MM.1S (cell line): Measurements from ENCODE around the gene FARS2.

ENCODE experiments used
- DNase-seq: peaks from one replicate; pipeline ENCODE4 v3.0.0-alpha.2; 2015
- H2AFZ ChIP-seq: fragments of 300-600 bp; sonication (generic); 2 replicates; pipeline ENCODE4 v1.6.0; 2016; ENCODE audit warnings: antibody characterized with exemption, low read length
- H3F3A ChIP-seq: fragments of 300-600 bp; sonication (generic); 2 replicates; pipeline ENCODE4 v1.6.1; 2016; ENCODE audit warnings: mild to moderate bottlenecking, antibody characterized with exemption, low read length, moderate library complexity, mixed read lengths; ENCODE audit not compliant: insufficient read depth
- H3K27ac ChIP-seq: fragments of 300-600 bp; sonication (generic); 2 replicates; pipeline ENCODE4 v1.5.1; 2016; ENCODE audit warnings: mild to moderate bottlenecking, low read length
- H3K27me3 ChIP-seq: fragments of 300-600 bp; sonication (generic); replicated peaks from 2 replicates; pipeline ENCODE4 v1.6.0; 2016; ENCODE audit warnings: low read length; ENCODE audit not compliant: insufficient read depth
- H3K36me3 ChIP-seq: fragments of 300-600 bp; sonication (generic); replicated peaks from 2 replicates; pipeline ENCODE4 v1.6.1; 2016; ENCODE audit warnings: mild to moderate bottlenecking, low read length, mixed read lengths; ENCODE audit not compliant: insufficient read depth
- H3K4me1 ChIP-seq: fragments of 300-600 bp; sonication (generic); 2 replicates; pipeline ENCODE4 v1.6.1; 2016; ENCODE audit warnings: low read length, mixed read lengths
- H3K4me2 ChIP-seq: fragments of 300-600 bp; sonication (generic); 2 replicates; pipeline ENCODE4 v1.6.0; 2016; ENCODE audit warnings: low read depth, low read length
- H3K4me3 ChIP-seq: fragments of 300-600 bp; sonication (generic); 2 replicates; pipeline ENCODE4 v1.5.1; 2016; ENCODE audit warnings: low read length, mixed read lengths
- H3K79me2 ChIP-seq: fragments of 300-600 bp; sonication (generic); 2 replicates; pipeline ENCODE4 v1.6.1; 2016; ENCODE audit warnings: mixed run types, low read length, mixed read lengths
- H3K9ac ChIP-seq: fragments of 300-600 bp; sonication (generic); 2 replicates; pipeline ENCODE4 v1.6.1; 2016; ENCODE audit warnings: low read length, mixed read lengths
- H3K9me2 ChIP-seq: fragments of 300-600 bp; sonication (generic); replicated peaks from 2 replicates; pipeline ENCODE4 v1.6.1; 2016; ENCODE audit warnings: mild to moderate bottlenecking, low read length, mixed read lengths; ENCODE audit not compliant: insufficient read depth
- H3K9me3 ChIP-seq: fragments of 300-600 bp; sonication (generic); replicated peaks from 2 replicates; pipeline ENCODE4 v1.6.1; 2016; ENCODE audit warnings: mild to moderate bottlenecking, low read length, mixed read lengths; ENCODE audit not compliant: insufficient read depth
- H4K20me1 ChIP-seq: fragments of 300-600 bp; sonication (generic); 2 replicates; pipeline ENCODE4 v1.6.1; 2016; ENCODE audit warnings: mild to moderate bottlenecking, low read length, moderate library complexity, mixed read lengths; ENCODE audit not compliant: insufficient read depth
- EZH2 ChIP-seq: fragments of 300-600 bp; sonication (generic); optimal IDR thresholded peaks from 2 replicates; pipeline ENCODE3; 2017; ENCODE audit warnings: low read depth, mild to moderate bottlenecking, antibody characterized with exemption, low read length, mixed read lengths
- EZH2phosphoT487 ChIP-seq: fragments of 300-600 bp; sonication (generic); IDR thresholded peaks from 2 replicates; pipeline ENCODE4 v1.6.1; 2018; ENCODE audit warnings: antibody characterized with exemption, low read length
- TF ChIP-seq, protein P1 (sequence below): fragments of 300-600 bp; sonication (generic); IDR thresholded peaks from 2 replicates; pipeline ENCODE4 v1.5.1; 2016; ENCODE audit warnings: antibody characterized with exemption, low read length, mixed read lengths

Gene FARS2

DNA sequence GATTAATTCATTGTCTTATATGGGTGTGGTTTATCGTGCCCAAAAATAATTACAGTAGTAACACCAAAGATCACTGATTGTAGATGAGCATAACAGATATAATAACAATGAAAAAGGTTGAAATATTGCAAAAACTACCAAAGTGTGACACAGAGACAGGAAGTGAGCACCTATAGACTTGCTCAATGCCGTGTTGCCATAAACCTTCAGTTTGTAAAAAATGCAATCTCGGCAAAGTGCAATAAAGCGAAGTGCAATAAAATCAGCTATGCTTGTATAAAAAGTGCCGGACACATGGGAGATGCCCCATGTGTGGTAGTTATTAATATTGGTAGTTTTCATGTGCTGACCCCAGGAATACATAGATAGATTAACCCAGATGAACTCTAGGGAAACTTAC is 552.8 kb downstream of the FARS2 start:
- H3K27ac ChIP-seq = no peak overlapping the region
- H3K4me3 ChIP-seq = no peak overlapping the region
- no peaks in the 10 kb centered on the region for H3K4me1 ChIP-seq
- TF ChIP-seq, protein P1, sequence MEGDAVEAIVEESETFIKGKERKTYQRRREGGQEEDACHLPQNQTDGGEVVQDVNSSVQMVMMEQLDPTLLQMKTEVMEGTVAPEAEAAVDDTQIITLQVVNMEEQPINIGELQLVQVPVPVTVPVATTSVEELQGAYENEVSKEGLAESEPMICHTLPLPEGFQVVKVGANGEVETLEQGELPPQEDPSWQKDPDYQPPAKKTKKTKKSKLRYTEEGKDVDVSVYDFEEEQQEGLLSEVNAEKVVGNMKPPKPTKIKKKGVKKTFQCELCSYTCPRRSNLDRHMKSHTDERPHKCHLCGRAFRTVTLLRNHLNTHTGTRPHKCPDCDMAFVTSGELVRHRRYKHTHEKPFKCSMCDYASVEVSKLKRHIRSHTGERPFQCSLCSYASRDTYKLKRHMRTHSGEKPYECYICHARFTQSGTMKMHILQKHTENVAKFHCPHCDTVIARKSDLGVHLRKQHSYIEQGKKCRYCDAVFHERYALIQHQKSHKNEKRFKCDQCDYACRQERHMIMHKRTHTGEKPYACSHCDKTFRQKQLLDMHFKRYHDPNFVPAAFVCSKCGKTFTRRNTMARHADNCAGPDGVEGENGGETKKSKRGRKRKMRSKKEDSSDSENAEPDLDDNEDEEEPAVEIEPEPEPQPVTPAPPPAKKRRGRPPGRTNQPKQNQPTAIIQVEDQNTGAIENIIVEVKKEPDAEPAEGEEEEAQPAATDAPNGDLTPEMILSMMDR = no peak
- no peaks in the 10 kb centered on the region for H4K20me1 ChIP-seq
- no peak for DNase-seq
- H3K9me3 ChIP-seq = no peaks in the 10 kb centered on the region
- no peaks in the 10 kb centered on the region for H3K27me3 ChIP-seq
- H3K9me2 ChIP-seq = no peaks in the 10 kb centered on the region
- H2AFZ ChIP-seq = no peak overlapping the region
- no peaks in the 10 kb centered on the region for H3K79me2 ChIP-seq
- H3F3A ChIP-seq = no peaks in the 10 kb centered on the region
- H3K4me2 ChIP-seq = no peak overlapping the region
- H3K36me3 ChIP-seq = no peaks in the 10 kb centered on the region
- H3K9ac ChIP-seq = no peak overlapping the region

DNA sequence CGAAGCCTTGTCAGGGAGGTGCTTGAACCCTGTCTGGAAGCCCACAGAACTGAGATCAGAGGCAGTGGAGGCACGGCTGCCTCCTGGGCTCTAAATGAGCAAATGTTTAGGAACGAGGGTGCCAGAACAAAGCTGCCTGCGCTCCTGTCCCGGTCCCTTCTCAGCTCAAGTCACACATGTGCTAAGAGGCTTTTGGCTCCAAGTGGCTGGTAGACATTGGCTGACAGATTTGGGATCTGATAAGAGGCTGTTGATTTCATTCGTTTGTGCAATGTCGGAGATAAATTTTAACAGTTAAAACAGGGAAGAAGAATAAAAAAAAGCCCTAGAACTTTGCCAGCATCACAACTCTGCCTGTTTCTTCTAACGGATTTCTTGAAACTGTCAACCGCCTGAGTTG is 553.6 kb downstream of the FARS2 start:
- no peak overlapping the region for H2AFZ ChIP-seq
- no peak for DNase-seq
- no peaks in the 10 kb centered on the region for H3K36me3 ChIP-seq
- no peaks in the 10 kb centered on the region for H3K4me1 ChIP-seq
- no peaks in the 10 kb centered on the region for H3K9me2 ChIP-seq
- no peak overlapping the region for H3K9ac ChIP-seq
- H3K79me2 ChIP-seq = no peaks in the 10 kb centered on the region
- H4K20me1 ChIP-seq = no peaks in the 10 kb centered on the region
- no peaks in the 10 kb centered on the region for H3K9me3 ChIP-seq
- no peak for TF ChIP-seq EZH2phosphoT487
- H3K4me3 ChIP-seq = no peak overlapping the region
- no peaks in the 10 kb centered on the region for H3K27me3 ChIP-seq
- no peak overlapping the region for H3K27ac ChIP-seq
- no peaks in the 10 kb centered on the region for H3F3A ChIP-seq
- H3K4me2 ChIP-seq = no peak overlapping the region

DNA sequence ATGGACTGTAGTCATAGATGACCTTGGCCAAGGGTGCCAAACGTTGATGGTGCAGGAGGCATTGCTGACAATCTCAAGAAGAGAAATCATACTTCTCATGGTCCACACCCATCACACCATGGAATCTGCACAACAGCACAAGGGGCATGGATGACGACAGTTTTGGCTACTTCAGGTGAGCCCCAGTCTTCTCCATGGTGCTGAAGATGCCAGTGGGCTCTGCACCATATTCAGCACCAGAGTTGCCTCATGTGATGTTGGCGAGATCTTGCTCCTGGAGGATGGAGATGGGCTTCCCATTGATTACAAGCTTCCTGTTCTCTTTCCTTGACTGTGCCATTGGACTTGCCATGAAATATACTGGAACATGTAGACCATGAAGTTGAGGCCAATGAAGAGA is 556.6 kb downstream of the FARS2 start:
- TF ChIP-seq EZH2 = no peak
- TF ChIP-seq EZH2phosphoT487 = no peak
- TF ChIP-seq, protein P1 = no peak
- Histone ChIP-seq H3K4me1 (no peaks in the 10 kb centered on the region), H3K9me2 (no peaks in the 10 kb centered on the region)

DNA sequence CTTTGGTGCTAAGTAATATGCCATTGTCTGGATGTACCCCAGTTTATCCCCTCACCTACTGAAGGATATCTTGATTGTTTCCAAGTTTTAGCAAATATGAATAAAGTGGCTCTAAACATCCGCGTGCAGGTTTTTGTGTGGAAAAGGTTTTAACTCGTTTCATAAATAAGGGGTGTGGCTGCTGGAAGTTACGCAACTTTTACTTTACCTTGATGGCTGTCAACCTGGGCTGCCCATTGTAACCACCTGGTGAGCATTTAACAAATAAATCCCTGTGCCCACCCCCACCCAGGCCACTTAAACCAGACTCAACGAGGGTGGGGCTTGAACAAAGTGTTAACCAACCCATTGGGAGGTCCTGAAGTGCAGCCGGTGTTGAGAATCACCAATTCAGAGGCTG is 557.6 kb downstream of the FARS2 start:
- Histone ChIP-seq H3K9me3 (no peaks in the 10 kb centered on the region), H4K20me1 (no peaks in the 10 kb centered on the region), H3K4me1 (no peaks in the 10 kb centered on the region), H3K4me2 (no peak overlapping the region), H3F3A (no peaks in the 10 kb centered on the region), H3K4me3 (no peak overlapping the region), H3K9ac (no peak overlapping the region), H3K27ac (no peak overlapping the region), H3K36me3 (no peaks in the 10 kb centered on the region), H3K27me3 (no peaks in the 10 kb centered on the region), H3K79me2 (no peaks in the 10 kb centered on the region), H2AFZ (no peak overlapping the region), H3K9me2 (no peaks in the 10 kb centered on the region)
- TF ChIP-seq, protein P1 = no peak
- TF ChIP-seq EZH2 (no peak), EZH2phosphoT487 (no peak)
- DNase-seq = no peak

More for the DNA sequence above, 556.6 kb downstream of the FARS2 start:
- Histone ChIP-seq H3K79me2 (no peaks in the 10 kb centered on the region), H3K9me3 (no peaks in the 10 kb centered on the region), H2AFZ (no peak overlapping the region), H3F3A (no peaks in the 10 kb centered on the region), H3K27ac (no peak overlapping the region), H3K27me3 (no peaks in the 10 kb centered on the region), H3K4me3 (no peak overlapping the region), H4K20me1 (no peaks in the 10 kb centered on the region), H3K9ac (no peak overlapping the region), H3K4me2 (no peak overlapping the region), H3K36me3 (no peaks in the 10 kb centered on the region)
- no peak for DNase-seq
